Stimulated activated naive CD8-positive, alpha-beta T cell treated with anti-CD3 and anti-CD28 coated beads, Interleukin-15, Interleukin-2, amounts not matched to agents 100 ng/mL and 50 ng/mL, for 24 hours (primary cell): Measurements from ENCODE around the gene CMTR1.
"Not testable (repeated sequence)": the region's sequence is repeated elsewhere in the genome, so short reads cannot be mapped to it uniquely, and the experiment has no call there.

Experiments used
- H3K27ac Mint-ChIP-seq: one replicate; pipeline ENCODE4 v1.8.0; 2021; ENCODE audit warnings: mild to moderate bottlenecking, mixed read lengths
- H3K27me3 Mint-ChIP-seq: one replicate; pipeline ENCODE4 v1.8.0; 2021; ENCODE audit warnings: mixed read lengths
- H3K36me3 Mint-ChIP-seq: one replicate; pipeline ENCODE4 v1.8.0; 2021; ENCODE audit warnings: low read depth, mixed read lengths
- H3K4me1 Mint-ChIP-seq: one replicate; pipeline ENCODE4 v1.8.0; 2021; ENCODE audit warnings: low read depth, mixed read lengths
- H3K4me3 Mint-ChIP-seq: one replicate; pipeline ENCODE4 v1.8.0; 2021; ENCODE audit warnings: mild to moderate bottlenecking, mixed read lengths
- H3K9me3 Mint-ChIP-seq: one replicate; pipeline ENCODE4 v1.8.0; 2021; ENCODE audit warnings: mixed read lengths

CMTR1 gene, protein sequence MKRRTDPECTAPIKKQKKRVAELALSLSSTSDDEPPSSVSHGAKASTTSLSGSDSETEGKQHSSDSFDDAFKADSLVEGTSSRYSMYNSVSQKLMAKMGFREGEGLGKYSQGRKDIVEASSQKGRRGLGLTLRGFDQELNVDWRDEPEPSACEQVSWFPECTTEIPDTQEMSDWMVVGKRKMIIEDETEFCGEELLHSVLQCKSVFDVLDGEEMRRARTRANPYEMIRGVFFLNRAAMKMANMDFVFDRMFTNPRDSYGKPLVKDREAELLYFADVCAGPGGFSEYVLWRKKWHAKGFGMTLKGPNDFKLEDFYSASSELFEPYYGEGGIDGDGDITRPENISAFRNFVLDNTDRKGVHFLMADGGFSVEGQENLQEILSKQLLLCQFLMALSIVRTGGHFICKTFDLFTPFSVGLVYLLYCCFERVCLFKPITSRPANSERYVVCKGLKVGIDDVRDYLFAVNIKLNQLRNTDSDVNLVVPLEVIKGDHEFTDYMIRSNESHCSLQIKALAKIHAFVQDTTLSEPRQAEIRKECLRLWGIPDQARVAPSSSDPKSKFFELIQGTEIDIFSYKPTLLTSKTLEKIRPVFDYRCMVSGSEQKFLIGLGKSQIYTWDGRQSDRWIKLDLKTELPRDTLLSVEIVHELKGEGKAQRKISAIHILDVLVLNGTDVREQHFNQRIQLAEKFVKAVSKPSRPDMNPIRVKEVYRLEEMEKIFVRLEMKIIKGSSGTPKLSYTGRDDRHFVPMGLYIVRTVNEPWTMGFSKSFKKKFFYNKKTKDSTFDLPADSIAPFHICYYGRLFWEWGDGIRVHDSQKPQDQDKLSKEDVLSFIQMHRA

DNA sequence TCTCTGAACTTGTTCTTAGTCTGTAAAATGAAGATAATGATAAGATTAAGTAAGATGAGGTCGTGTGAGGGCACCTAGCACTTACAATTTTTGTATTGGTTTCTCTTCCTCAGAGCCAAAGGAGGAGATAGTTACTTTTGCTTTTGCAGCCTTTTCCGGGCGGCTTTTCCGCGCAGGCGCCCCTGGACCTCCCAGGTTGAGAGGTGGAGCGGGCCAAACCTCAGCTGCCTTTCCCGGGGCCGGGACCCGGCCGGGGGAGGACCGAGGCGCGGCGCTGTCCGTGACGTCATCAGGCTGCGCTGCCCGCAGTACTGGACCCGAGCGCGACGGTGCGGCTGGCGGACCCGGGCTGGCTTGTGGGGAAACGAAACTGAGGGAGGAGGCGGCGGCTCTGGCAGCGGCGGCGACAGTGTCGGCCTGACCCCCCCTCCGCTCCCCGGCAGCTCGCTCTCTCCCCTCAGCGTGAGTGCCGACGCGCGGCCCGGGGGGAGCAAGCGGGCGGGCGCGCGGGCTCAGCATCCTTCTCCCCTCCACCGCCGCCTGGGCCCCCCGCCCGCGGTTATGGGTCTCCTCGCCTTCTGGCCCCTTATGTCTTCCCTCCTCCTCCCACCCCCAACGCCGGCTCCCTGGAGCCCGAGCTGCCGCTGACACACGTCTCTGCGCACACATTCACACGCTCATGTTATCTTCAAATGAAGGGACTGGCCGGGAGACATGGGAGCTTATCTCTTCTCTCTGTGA lies at the start of gene CMTR1:
Gene CMTR1 (plus strand): TSS at position 306 of the 741 bp plus-strand sequence. CDS start 2,409 bp downstream, outside the sequence.
- peaks cover 21% of the 10 kb centered on the region for H3K36me3 Mint-ChIP-seq
- H3K4me3 Mint-ChIP-seq, result peak within 1 kb of the TSS; percentile 96
- H3K27ac Mint-ChIP-seq, result peak within 1 kb of the TSS; percentile 97
- peaks cover 43% of the 10 kb centered on the region for H3K4me1 Mint-ChIP-seq
- peaks cover 6% of the 10 kb centered on the region for H3K27me3 Mint-ChIP-seq
- H3K9me3 Mint-ChIP-seq, result no peaks in the 10 kb centered on the region

DNA sequence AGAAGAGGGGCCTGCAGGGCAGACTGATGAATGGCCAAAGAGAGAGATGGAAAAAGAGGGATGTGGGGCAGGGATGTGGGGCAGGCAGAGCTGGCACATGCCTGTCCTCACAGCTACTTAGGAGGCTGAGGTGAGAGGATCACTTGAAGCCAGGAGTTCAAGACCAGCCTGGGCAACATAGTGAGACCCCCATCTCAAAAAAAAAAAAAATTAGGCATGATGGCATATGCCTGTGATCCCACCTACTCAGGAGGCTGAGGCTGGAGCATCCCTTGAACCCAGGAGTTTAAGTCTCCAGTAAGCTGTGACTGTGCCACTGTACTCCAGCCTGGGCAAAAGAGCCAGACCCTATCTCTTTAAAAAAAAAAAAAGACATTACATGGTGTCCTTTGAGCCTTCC lies 44.4 kb upstream of the CMTR1 start:
- Mint-ChIP-seq H3K4me3 (no peak overlapping the region), H3K27ac (no peak overlapping the region), H3K27me3 (no peaks in the 10 kb centered on the region), H3K36me3 (peaks cover 11% of the 10 kb centered on the region), H3K4me1 (no peaks in the 10 kb centered on the region), H3K9me3 (no peaks in the 10 kb centered on the region)

DNA sequence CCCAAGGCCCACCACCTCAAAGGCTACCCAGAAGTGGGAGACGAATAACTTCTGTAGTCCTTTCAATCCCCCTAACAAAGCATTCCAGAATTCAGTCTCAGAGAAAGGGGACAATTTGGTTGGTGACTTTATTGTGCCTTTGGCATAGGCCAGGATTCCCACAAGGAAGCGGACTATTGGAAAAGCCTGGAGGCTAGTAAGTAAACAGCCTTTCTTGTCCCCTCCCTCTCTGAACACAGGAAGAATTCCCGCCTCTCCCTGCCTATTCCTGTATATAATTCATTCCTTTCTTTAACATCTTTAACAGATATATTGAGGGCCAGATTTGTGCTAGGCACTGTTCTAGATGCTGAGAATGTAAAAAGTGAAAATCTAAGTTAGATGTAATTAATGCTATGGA lies 43.2 kb upstream of the CMTR1 start:
- H3K4me1 Mint-ChIP-seq, result no peaks in the 10 kb centered on the region

DNA sequence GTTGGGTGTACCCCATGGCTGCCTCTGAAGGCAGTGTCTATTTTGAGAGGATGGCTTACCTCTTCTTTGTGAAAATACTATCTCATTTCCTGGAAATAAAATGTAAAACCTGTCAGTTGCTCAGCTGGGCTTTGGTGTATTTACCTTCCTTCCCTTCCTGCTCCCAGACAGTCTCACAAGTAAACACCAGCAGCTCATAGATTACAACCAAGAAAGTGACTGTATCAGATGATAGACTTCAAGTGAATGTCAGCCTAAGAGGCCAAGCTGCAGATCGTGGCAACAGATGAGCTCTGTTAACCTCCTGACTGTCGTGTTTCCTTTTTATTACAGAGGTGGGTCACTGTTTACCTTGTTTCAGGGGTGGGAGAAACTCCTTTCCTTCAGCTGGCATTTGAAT lies 41.9 kb upstream of the CMTR1 start:
- H3K4me1 Mint-ChIP-seq, result no peaks in the 10 kb centered on the region
- H3K27ac Mint-ChIP-seq, result no peak overlapping the region
- H3K4me3 Mint-ChIP-seq, result no peak overlapping the region
- H3K36me3 Mint-ChIP-seq, result peaks cover 11% of the 10 kb centered on the region
- H3K9me3 Mint-ChIP-seq, result no peaks in the 10 kb centered on the region
- H3K27me3 Mint-ChIP-seq, result no peaks in the 10 kb centered on the region

More for the DNA sequence above, 43.2 kb upstream of the CMTR1 start:
- Mint-ChIP-seq H3K4me3 (no peak overlapping the region), H3K27ac (no peak overlapping the region), H3K9me3 (no peaks in the 10 kb centered on the region), H3K36me3 (peaks cover 11% of the 10 kb centered on the region), H3K27me3 (no peaks in the 10 kb centered on the region)

DNA sequence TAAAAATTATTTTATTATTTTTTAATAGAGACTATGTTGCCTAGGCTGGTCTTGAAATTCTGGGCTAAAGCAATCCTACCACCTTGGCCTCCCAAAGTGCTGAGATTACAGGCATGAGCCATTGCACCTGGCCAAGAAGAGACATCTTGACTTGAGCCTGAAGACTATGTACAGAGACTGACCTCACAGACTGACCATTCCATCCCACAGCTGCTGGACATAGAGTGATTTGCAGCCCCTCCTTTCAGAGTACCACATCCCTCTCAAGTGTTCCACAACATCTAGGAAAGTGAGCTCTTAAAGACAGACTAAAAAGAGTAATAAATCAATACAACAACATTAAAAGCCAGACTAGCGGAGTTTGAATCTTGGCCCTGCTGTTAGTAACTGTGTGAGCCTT lies 40.2 kb upstream of the CMTR1 start:
- H3K4me3 Mint-ChIP-seq, result no peak overlapping the region
- H3K36me3 Mint-ChIP-seq, result peaks cover 6% of the 10 kb centered on the region
- no peaks in the 10 kb centered on the region for H3K9me3 Mint-ChIP-seq
- no peaks in the 10 kb centered on the region for H3K27me3 Mint-ChIP-seq
- H3K27ac Mint-ChIP-seq, result no peak overlapping the region
- no peaks in the 10 kb centered on the region for H3K4me1 Mint-ChIP-seq

DNA sequence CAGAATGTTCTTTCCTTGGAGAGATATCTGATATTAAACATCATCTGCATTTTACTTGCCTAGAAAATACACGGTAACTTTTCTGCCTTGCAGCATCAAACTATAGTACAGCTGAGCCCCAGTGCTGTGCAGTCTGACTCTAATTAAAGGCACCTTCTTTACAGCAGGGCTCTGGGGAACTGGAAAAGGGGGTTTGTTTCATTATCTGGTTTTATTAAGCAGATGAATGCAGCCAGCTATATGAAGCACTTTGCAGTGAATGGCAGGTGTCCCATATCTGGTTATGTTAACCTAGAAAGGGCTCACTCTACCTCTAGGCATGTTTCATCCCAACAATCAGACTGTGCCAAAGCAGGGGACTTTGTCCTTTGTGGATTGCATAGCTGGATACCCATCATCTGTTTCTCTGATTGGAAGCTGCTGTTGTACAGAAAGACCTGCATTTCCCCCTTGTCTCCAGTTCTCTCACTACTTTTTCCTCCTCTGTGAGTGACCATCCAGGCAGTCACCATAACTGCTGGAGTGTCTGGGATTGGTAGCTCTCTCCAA lies 39.6 kb upstream of the CMTR1 start:
- Mint-ChIP-seq H3K27me3 (no peaks in the 10 kb centered on the region), H3K4me1 (no peaks in the 10 kb centered on the region), H3K27ac (no peak overlapping the region), H3K36me3 (peaks cover 6% of the 10 kb centered on the region), H3K9me3 (no peaks in the 10 kb centered on the region), H3K4me3 (no peak overlapping the region)

DNA sequence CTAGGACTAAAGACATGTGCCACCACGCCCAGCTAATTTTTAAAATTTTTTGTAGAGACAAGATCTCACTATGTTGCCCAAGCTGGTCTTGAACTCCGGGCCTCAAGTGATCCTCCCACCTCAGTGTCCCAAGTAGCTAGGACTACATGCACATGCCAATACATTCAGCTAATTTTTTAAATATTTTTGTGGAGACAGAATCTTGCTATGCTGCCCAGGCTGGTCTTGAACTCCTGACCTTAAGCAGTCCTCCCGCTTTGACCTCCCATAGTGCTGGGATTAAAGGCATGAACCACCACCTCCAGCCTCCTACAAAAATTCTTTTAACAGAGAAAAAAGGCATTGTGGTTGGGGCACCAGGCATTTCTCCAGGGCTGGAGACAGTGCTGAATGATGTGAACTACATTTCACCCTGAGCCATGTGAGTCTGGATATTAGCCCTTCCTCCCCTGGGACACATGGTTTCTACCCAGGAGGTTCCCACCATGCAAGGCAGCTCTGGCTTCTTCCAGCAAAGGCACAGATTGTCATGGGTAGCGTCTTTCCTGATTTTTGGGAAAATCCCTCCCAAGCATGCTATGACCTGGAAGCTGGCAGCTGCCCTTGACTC lies 36.3 kb upstream of the CMTR1 start:
- Mint-ChIP-seq H3K27me3 (peaks cover 11% of the 10 kb centered on the region), H3K4me3 (no peak overlapping the region), H3K36me3 (no peaks in the 10 kb centered on the region), H3K27ac (no peak overlapping the region), H3K4me1 (no peaks in the 10 kb centered on the region), H3K9me3 (no peaks in the 10 kb centered on the region)

DNA sequence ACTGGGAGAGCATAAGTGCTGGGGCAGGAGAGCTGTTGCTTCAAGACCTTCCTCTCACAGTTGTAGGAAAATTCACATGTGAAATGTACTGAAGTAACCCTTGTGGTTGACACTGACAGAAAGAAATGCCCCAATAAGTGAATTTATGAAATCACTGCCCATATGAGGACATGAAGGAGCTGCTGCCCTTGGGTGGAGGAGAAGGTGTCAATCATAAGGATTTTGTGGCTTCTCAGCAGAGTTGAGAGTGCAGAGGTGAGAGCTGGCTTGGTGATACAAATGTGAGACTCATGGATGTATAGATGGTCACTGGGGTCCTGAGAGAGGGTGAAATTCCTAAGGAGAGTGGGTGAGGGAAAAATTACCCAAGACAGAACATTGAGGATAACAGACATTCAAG lies 33.9 kb upstream of the CMTR1 start:
- Mint-ChIP-seq H3K4me1 (no peaks in the 10 kb centered on the region), H3K9me3 (no peaks in the 10 kb centered on the region), H3K4me3 (no peak overlapping the region), H3K27me3 (peaks cover 11% of the 10 kb centered on the region), H3K27ac (no peak overlapping the region), H3K36me3 (no peaks in the 10 kb centered on the region)

DNA sequence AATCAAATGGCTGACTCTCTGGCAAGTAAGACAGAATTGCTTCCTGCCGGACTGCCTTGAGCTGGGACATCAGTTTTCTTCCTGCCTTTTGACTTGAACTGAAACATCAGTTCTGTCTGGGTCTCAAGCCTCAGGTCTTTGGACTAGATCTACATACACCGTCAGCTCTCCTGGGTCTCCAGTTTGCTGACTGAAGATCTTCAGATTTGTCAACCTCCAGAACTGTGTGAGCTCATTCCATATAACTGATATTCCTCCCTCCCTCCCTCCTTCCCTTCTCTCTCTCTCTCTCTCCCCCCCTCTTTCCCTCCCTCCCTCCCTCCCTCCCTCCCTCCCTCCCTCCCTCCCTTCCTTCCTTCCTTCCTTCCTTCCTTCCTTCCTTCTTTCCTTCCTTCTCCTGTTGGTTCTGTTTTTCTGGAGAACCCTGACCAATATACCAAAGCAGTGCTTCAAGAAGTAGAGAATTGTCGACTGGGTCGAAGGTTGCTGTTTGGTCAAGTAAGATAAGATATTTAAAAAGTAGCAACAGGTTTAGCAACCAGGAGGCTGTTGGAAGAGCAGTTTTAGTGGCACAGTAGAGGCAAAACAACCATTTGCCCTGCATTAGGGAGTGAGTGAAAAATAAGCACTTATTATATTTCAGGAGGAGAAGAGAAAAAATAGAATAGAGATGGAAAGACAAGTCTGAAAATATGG lies 33.1 kb upstream of the CMTR1 start:
- no peaks in the 10 kb centered on the region for H3K9me3 Mint-ChIP-seq
- no peaks in the 10 kb centered on the region for H3K4me1 Mint-ChIP-seq
- no peak overlapping the region for H3K27ac Mint-ChIP-seq
- H3K27me3 Mint-ChIP-seq, result peaks cover 11% of the 10 kb centered on the region
- no peaks in the 10 kb centered on the region for H3K36me3 Mint-ChIP-seq
- H3K4me3 Mint-ChIP-seq, result no peak overlapping the region

DNA sequence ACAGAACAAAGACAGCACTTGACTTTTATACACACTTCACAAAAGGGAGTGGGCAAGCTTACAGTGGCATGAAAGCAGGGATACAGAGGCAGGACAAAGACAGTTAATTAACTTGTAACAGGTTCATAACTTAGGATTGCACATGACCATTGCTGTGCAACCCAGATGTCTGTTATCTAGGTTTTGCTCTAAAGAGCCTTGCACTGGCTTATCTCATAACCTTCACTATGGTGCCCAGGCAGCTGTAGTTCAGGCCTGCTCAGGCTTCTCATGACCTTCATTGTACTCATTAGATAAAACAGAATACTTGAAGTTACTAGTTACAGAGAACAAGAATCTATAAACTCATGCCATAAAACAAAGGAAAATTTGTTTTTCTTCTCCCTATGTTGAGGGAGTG lies 31.4 kb upstream of the CMTR1 start:
- not testable (repeated sequence) for H3K27ac Mint-ChIP-seq, H3K4me1 Mint-ChIP-seq, H3K4me3 Mint-ChIP-seq, H3K9me3 Mint-ChIP-seq, H3K36me3 Mint-ChIP-seq
- peaks cover 15% of the 10 kb centered on the region for H3K27me3 Mint-ChIP-seq

DNA sequence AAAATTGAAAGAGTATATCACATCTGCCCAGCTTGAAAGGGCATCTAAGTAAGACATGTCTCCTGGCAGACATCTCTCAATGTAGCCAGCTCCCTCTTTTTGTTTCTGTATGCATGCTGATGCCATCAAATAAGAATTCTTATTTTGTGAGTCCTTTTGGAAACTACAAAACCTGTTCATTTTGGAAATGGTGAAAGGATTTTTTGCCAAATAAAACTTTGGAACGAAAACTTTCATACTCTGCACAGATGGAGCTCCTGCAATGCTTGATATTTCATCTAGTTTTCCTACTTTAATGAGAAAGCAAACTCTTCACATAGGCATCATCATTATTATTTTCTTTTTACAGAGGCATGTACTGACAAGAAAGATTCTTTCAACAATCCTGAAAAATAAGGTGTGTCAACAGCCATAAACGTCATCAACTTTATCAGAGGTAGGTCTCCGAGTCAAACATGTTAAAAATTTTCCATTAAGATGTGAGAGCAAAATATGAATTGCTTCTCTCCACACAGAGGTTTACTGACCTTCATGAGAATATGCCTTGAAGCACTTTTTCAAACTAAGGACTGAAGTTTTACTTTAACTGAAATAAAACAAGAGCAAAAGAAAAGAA lies 26.2 kb upstream of the CMTR1 start:
- Mint-ChIP-seq H3K27me3 (peaks cover 7% of the 10 kb centered on the region), H3K27ac (no peak overlapping the region), H3K4me3 (no peak overlapping the region), H3K4me1 (no peaks in the 10 kb centered on the region), H3K9me3 (no peaks in the 10 kb centered on the region), H3K36me3 (no peaks in the 10 kb centered on the region)

DNA sequence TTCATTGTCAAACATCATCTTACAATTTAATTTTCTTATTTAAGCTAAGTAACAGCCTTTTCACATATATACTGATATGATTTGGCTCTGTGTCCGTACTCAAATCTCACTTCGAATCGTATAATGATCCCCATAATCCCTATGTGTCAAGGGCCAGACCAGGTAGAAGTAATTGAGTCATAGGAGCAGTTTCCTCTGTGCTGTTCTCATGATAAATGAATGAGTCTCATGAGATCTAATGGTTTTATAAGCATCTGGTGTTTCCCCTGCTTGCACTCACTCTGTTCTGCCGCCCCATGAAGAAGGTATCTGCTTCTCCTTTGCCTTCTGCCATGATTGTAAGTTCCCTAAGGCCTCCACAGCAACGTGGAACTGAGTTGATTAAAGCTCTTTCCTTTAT lies 25.1 kb upstream of the CMTR1 start:
- Mint-ChIP-seq H3K9me3 (no peaks in the 10 kb centered on the region), H3K4me1 (no peaks in the 10 kb centered on the region), H3K27me3 (peaks cover 7% of the 10 kb centered on the region), H3K4me3 (no peak overlapping the region), H3K36me3 (no peaks in the 10 kb centered on the region), H3K27ac (no peak overlapping the region)

DNA sequence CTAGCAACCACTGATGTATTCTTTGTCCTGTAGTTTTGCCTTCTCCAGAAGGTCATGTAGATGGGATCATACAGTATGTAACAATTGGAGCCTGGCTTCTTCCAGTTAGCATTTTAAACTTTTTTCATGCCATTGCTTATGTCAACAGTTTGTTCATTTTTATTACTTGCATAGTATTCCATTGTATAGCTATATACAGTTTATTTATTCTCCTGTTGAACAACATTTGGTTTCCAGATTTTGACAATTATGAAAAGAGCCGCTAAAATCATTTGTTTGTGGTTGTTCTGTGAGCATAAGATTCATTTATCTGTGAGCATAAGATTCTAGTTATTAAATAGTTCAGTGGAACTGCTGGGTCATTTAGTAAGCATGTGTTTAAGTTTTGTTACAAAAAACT lies 23.5 kb upstream of the CMTR1 start:
- Mint-ChIP-seq H3K9me3 (no peaks in the 10 kb centered on the region), H3K27ac (no peak overlapping the region), H3K4me3 (no peak overlapping the region), H3K36me3 (no peaks in the 10 kb centered on the region), H3K27me3 (peaks cover 7% of the 10 kb centered on the region), H3K4me1 (no peaks in the 10 kb centered on the region)

DNA sequence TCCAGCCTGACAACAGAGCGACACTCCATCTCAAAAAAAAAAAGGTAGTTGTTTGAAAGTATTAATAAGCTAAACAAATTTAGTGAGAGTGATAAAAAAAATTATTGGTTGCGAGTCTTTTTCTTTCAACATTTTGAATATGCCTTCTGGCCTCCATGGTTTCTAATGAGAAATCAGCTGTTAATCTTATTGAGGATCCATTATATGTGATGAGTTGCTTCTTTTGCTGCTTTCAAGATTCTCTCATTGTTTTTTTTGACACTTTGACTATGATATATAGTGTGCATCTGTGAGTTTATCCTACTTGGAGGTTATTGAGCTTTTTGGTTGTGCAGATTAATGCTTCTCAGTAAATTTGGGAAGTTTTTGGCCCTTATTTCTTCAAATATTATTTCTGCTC lies 15.6 kb upstream of the CMTR1 start:
- H3K4me3 Mint-ChIP-seq, result no peak overlapping the region
- H3K4me1 Mint-ChIP-seq, result no peaks in the 10 kb centered on the region
- H3K27ac Mint-ChIP-seq, result no peak overlapping the region
- no peaks in the 10 kb centered on the region for H3K9me3 Mint-ChIP-seq
- peaks cover 3% of the 10 kb centered on the region for H3K27me3 Mint-ChIP-seq
- no peaks in the 10 kb centered on the region for H3K36me3 Mint-ChIP-seq
